ENCODE measurements around the gene HVCN1. TPM values are rescaled to one million over a fixed set of nuclear protein-coding genes. Genes with fewer than 3 reads are reported as not detected.
A peak's percentile ranks its signal among the peaks of the same experiment; 100 is the strongest.

The HVCN1 gene
- total and polyA plus RNA-seq, 2 of the 8 experiments (the other 6 are each of a cell fraction or from before 2014, with no cell fraction given): 5.8 to 11.2 TPM

GRCh38 chr12:110737532-110737931 lies 48.6 kb upstream of the HVCN1 start:
- H2AK5ac ChIP-seq (ENCODE audit: low read depth, low read length): no peak overlapping the region
- H3K27me3 ChIP-seq (replicated peaks in 1 of 4; ENCODE audit: control insufficient read depth in 3 of 4, extremely low read depth in 1 of 4, insufficient read depth in 3 of 4, low read length in 3 of 4): no peaks in the 10 kb centered on the region
- H2BK15ac ChIP-seq (ENCODE audit: low read length): no peak overlapping the region
- H3K79me2 ChIP-seq (ENCODE audit: control insufficient read depth in 1 of 2, insufficient read depth in 2 of 2, low read length in 2 of 2): peaks cover 81 to 99% of the 10 kb centered on the region in 2 experiments
- ChIA-PET POLR2A (ENCODE audit: partially characterized antibody) (interaction anchor here (0.7 to 5.2 kb wide), 3 partner anchors 9 to 77 kb away, joined by 3 to 27 read pairs (median 5); no protein-coding TSS in a partner anchor), CTCF (ENCODE audit: partially characterized antibody) (interaction anchor here (0.6 to 1.6 kb wide), 3 partner anchors 11 to 464 kb away, joined by 3 to 5 read pairs (median 3); no protein-coding TSS in a partner anchor)
- no peak overlapping the region for H2BK12ac ChIP-seq (ENCODE audit: low read depth, low read length)
- H3K18ac ChIP-seq (ENCODE audit: extremely low read depth, low read length): no peak overlapping the region
- no peak overlapping the region for H2AFZ ChIP-seq (ENCODE audit: low read length)
- H4K8ac ChIP-seq (ENCODE audit: extremely low read depth, insufficient read depth, low read length): no peak overlapping the region
- H3K36me3 ChIP-seq (ENCODE audit: control insufficient read depth in 2 of 4, insufficient read depth in 4 of 4, low read length in 3 of 4): peaks cover 0 to 26% (median 2%) of the 10 kb centered on the region in 4 experiments; a peak in 2 of 8 replicates
- peaks cover 0 to 7% (median 3%) of the 10 kb centered on the region in 4 experiments; a peak in 4 of 7 replicates for H3K4me1 ChIP-seq (replicated peaks in 1 of 4; ENCODE audit: control insufficient read depth in 3 of 4, insufficient read depth in 4 of 4, low read length in 3 of 4)
- no peak overlapping the region for H4K5ac ChIP-seq (ENCODE audit: insufficient read length, low read depth, low read length)
- no peak for DNase-seq (ENCODE audit: low read depth in 1 of 2, low spot score in 2 of 2)
- no peak overlapping the region for H3K14ac ChIP-seq (ENCODE audit: insufficient read length)
- H3K23ac ChIP-seq (ENCODE audit: insufficient read length): no peak overlapping the region
- H3K79me1 ChIP-seq (ENCODE audit: low read depth, low read length): no peaks in the 10 kb centered on the region
- WGBS, 2 experiments (ENCODE audit: extremely low coverage in 1 of 2, insufficient coverage in 1 of 2, insufficient read length in 1 of 2, insufficient replicate concordance in 2 of 2, low coverage in 1 of 2, low lambda C conversion rate in 2 of 2, missing lambda C conversion rate in 1 of 2): 84% methylated on average over 3 of the region's 3 CpGs; no CpG with 5 or more reads in 1 of the 2 experiments
- no peak overlapping the region for H4K91ac ChIP-seq (replicated peaks; ENCODE audit: insufficient read length, low read length)
- H3K56ac ChIP-seq (replicated peaks; ENCODE audit: insufficient read length, low read depth, low read length): no peak overlapping the region
- H2BK20ac ChIP-seq (ENCODE audit: low read length): no peak overlapping the region
- H3K23me2 ChIP-seq (ENCODE audit: low read depth, low read length): peaks cover 8% of the 10 kb centered on the region
- no peak overlapping the region for H3K4me3 ChIP-seq (ENCODE audit: extremely low read depth in 1 of 4, insufficient read depth in 2 of 4, low read depth in 3 of 4, low read length in 4 of 4)
- no peak overlapping the region for H3K9ac ChIP-seq (replicated peaks in 1 of 4; ENCODE audit: extremely low read depth in 1 of 4, low read depth in 3 of 4, low read length in 3 of 4)
- peaks cover 43 to 61% of the 10 kb centered on the region in 2 experiments for H4K20me1 ChIP-seq (replicated peaks in 1 of 2; ENCODE audit: control insufficient read depth in 1 of 2, insufficient read depth in 2 of 2, low read length in 2 of 2)
- H2BK120ac ChIP-seq (replicated peaks; ENCODE audit: low read depth, low read length): no peak overlapping the region
- no peak overlapping the region for H3K27ac ChIP-seq (ENCODE audit: low read depth, low read length)
- no peak overlapping the region for H3K4ac ChIP-seq (replicated peaks; ENCODE audit: insufficient read length, low read depth, low read length)
- H3K9me3 ChIP-seq (ENCODE audit: insufficient read depth in 2 of 2, low read depth in 1 of 2, low read length in 1 of 2): no peaks in the 10 kb centered on the region
- no peak overlapping the region for H2BK5ac ChIP-seq (ENCODE audit: low read depth, low read length)
- no peak for FAIRE-seq
- H3K4me2 ChIP-seq (ENCODE audit: insufficient read depth in 1 of 2, low read depth in 2 of 2, low read length in 2 of 2): peak overlapping the region in 1 of 2 experiments; percentile 93; a peak in 1 of 4 replicates
- TF ChIP-seq SP1 (IDR thresholded peaks at IDR 0.05; ENCODE audit: low read depth, low read length) (no peak), SP4 (IDR thresholded peaks at IDR 0.05; ENCODE audit: low read length) (no peak), KDM5A (IDR thresholded peaks at IDR 0.05; ENCODE audit: low read length) (no peak), BRCA1 (IDR thresholded peaks at IDR 0.05; ENCODE audit: low read depth, low read length) (no peak), RBBP5 (IDR thresholded peaks at IDR 0.05; ENCODE audit: borderline replicate concordance, low read depth, low read length) (no peak), FOSL1 (IDR thresholded peaks at IDR 0.05; ENCODE audit: insufficient read depth, low read depth, low read length) (no peak), ASH2L (IDR thresholded peaks at IDR 0.05; ENCODE audit: low read length) (no peak), SIRT6 (IDR thresholded peaks at IDR 0.05; ENCODE audit: low read length) (no peak), RAD21 (IDR thresholded peaks at IDR 0.05 in 1 of 2, conservative IDR thresholded peaks at IDR 0.05 in 1 of 2; ENCODE audit: low read depth in 2 of 2, low read length in 2 of 2) (no peak), SIN3A (conservative IDR thresholded peaks at IDR 0.05 in 1 of 2, IDR thresholded peaks at IDR 0.05 in 1 of 2; ENCODE audit: low read depth in 1 of 2, low read length in 2 of 2) (no peak), EZH2 (IDR thresholded peaks at IDR 0.05; ENCODE audit: low read depth, low read length, severe bottlenecking) (no peak), POU5F1 (IDR thresholded peaks at IDR 0.05; ENCODE audit: low read depth, low read length) (no peak), GTF2F1 (IDR thresholded peaks at IDR 0.05; ENCODE audit: borderline replicate concordance, low read depth, low read length) (no peak), POLR2AphosphoS5 (IDR thresholded peaks at IDR 0.05; ENCODE audit: low read depth, low read length) (no peak), CBX5 (IDR thresholded peaks at IDR 0.05; ENCODE audit: low read depth, low read length) (no peak)

All from H1 (cell line).